Stimulated activated CD4-positive, alpha-beta T cell treated with anti-CD3 and anti-CD28 coated beads, Interleukin-4, amount 100 ng/mL, for 48 hours (primary cell): Measurements from ENCODE around the gene TEKT3.
A peak's percentile ranks its signal among the peaks of the same experiment; 100 is the strongest.

ENCODE experiments used
- DNase-seq, 2 donors: peaks; one replicate each; pipeline ENCODE4 v3.0.0-alpha.2; 2020; ENCODE audit warnings: low read depth in 2 of 2

Gene TEKT3

GRCh38 chr17:15266325-15267125 lies 74.9 kb downstream of the TEKT3 start:
- DNase-seq, result no peak

GRCh38 chr17:15265131-15265530 lies 76.3 kb downstream of the TEKT3 start, which contains the start of gene PMP22:
Gene PMP22, minus strand, starts transcription at chr17:15265326. Its CDS starts 4,599 bp downstream, at chr17:15260727.
- no peak for DNase-seq

GRCh38 chr17:15264542-15264941 lies 76.9 kb downstream of the TEKT3 start:
- no peak for DNase-seq

- no peak for DNase-seq
These were observed 77.7 kb downstream of the TEKT3 start for GRCh38 chr17:15263680-15264079.

GRCh38 chr17:15263206-15263579 lies 78.2 kb downstream of the TEKT3 start:
- DNase-seq, result no peak

- no peak for DNase-seq
These were observed 78.8 kb downstream of the TEKT3 start for GRCh38 chr17:15262291-15263205.

- no peak for DNase-seq
These were observed 79.6 kb downstream of the TEKT3 start for GRCh38 chr17:15261802-15262290.

- no peak for DNase-seq
These were observed 80.1 kb downstream of the TEKT3 start for GRCh38 chr17:15261258-15261801.

GRCh38 chr17:15260376-15261257 lies 80.8 kb downstream of the TEKT3 start:
- peak; percentile 51 to 52 for DNase-seq

- DNase-seq, result no peak
These were observed 83.4 kb downstream of the TEKT3 start for GRCh38 chr17:15257796-15258512.

- peak; percentile 49 to 56 for DNase-seq
These were observed 84.1 kb downstream of the TEKT3 start for GRCh38 chr17:15257258-15257788.

GRCh38 chr17:15256689-15257088 lies 84.7 kb downstream of the TEKT3 start:
- no peak for DNase-seq

- no peak for DNase-seq
These were observed 85.5 kb downstream of the TEKT3 start for GRCh38 chr17:15255713-15256454.
